Measurements from ENCODE around the gene KPNA4. TPM values are rescaled to one million over a fixed set of nuclear protein-coding genes. Genes with fewer than 3 reads are reported as not detected.

Gene KPNA4
- total and polyA plus RNA-seq, 12 donors, result 6.5 to 43.6 (median 20.6) TPM

DNA sequence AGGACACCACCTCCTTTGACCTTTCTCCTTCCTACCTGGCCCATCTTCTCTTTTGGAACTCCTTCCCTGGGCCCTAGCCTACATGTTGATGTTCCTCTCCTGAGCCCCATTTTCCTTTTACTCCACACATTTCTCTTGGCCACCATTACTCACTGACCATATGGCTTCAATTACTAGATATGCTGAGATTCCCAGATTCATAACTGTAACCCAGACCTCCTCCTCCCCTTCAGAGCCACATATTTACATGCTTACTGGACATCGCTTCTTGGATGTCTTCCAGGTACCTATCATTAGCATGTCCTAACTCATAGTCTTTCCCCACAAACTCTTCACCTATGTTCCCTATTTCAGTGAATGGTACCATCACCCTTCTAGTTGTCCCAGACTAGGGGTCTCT lies 91.4 kb downstream of the KPNA4 start:
- TF ChIP-seq, protein P1, sequence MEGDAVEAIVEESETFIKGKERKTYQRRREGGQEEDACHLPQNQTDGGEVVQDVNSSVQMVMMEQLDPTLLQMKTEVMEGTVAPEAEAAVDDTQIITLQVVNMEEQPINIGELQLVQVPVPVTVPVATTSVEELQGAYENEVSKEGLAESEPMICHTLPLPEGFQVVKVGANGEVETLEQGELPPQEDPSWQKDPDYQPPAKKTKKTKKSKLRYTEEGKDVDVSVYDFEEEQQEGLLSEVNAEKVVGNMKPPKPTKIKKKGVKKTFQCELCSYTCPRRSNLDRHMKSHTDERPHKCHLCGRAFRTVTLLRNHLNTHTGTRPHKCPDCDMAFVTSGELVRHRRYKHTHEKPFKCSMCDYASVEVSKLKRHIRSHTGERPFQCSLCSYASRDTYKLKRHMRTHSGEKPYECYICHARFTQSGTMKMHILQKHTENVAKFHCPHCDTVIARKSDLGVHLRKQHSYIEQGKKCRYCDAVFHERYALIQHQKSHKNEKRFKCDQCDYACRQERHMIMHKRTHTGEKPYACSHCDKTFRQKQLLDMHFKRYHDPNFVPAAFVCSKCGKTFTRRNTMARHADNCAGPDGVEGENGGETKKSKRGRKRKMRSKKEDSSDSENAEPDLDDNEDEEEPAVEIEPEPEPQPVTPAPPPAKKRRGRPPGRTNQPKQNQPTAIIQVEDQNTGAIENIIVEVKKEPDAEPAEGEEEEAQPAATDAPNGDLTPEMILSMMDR (IDR thresholded peaks at IDR 0.05), result no peak
- TF ChIP-seq POLR2A (IDR thresholded peaks at IDR 0.05), result no peak
- no peaks in the 10 kb centered on the region for H3K4me1 ChIP-seq (replicated peaks in 1 of 2)
- H3K36me3 ChIP-seq (replicated peaks in 1 of 2), result no peaks in the 10 kb centered on the region
- H3K27me3 ChIP-seq, result no peaks in the 10 kb centered on the region
- intact Hi-C loops (cut with DNase I), result no loop called here
- WGBS, 4 donors, result 71 to 86% (median 76%) methylated on average over 1 of the region's 1 CpG
- no peaks in the 10 kb centered on the region for H3K9me3 ChIP-seq (replicated peaks in 1 of 3)
- DNase-seq, result no peak
- no peak overlapping the region for H3K27ac ChIP-seq
- no peak overlapping the region for H3K4me3 ChIP-seq

DNA sequence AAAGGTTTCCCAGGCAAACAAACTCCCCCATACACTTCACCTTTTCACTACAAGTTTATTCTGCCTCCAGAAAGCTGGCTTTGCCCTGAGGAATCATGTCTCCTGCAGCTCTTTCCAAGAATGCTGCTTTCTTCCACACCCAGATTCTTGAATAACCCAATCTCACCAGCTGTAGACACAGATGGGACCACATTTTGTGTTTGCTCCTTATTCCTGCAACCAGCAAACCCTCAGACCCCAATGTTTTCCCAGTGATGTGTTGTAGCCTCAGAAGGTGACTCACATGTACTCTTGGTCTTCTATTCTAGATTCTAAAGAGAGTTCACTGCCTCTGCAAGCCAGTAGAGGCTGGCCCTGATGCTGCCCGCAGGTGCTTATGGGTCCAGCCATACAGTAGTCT lies 92.2 kb downstream of the KPNA4 start:
- Histone ChIP-seq H3K36me3 (replicated peaks in 1 of 2) (no peaks in the 10 kb centered on the region), H3K27ac (no peak overlapping the region), H3K4me3 (no peak overlapping the region), H3K4me1 (replicated peaks in 1 of 2) (no peaks in the 10 kb centered on the region), H3K27me3 (no peaks in the 10 kb centered on the region), H3K9me3 (replicated peaks in 1 of 3) (no peaks in the 10 kb centered on the region)
- TF ChIP-seq, protein P1 (IDR thresholded peaks at IDR 0.05), result no peak
- TF ChIP-seq POLR2A (IDR thresholded peaks at IDR 0.05), result no peak
- 20 to 100% (median 45%) methylated on average over 1 of the region's 1 CpG for WGBS, 4 donors
- intact Hi-C loops (cut with DNase I), result no loop called here
- no peak for DNase-seq

DNA sequence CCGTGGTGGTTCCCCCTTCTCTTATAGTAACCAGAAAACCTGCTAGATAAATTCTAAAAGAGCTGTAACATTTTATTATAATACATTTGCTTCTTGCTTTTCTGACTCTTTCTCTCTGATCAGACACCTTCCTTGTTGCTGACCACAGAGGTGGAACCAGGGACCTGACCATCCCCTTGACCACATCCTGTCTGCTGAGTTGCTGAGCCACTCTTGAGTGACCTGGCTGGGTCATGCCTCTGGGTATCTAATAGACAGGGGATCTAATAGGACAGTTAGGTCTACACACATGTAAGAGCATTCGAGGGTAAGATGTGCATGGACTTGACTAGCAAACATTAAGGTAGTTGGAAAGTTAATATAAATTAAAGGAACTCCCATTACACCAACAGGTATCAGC lies 93.0 kb downstream of the KPNA4 start:
- no peaks in the 10 kb centered on the region for H3K4me1 ChIP-seq (replicated peaks in 1 of 2)
- 53 to 71% (median 65%) methylated on average over 2 of the region's 2 CpGs for WGBS, 4 donors
- intact Hi-C loops (cut with DNase I), result no loop called here
- TF ChIP-seq POLR2A (IDR thresholded peaks at IDR 0.05), result no peak
- TF ChIP-seq, protein P1 (IDR thresholded peaks at IDR 0.05), result no peak
- H3K4me3 ChIP-seq, result no peak overlapping the region
- no peaks in the 10 kb centered on the region for H3K36me3 ChIP-seq (replicated peaks in 1 of 2)
- DNase-seq, result no peak
- no peaks in the 10 kb centered on the region for H3K9me3 ChIP-seq (replicated peaks in 1 of 3)
- no peak overlapping the region for H3K27ac ChIP-seq
- no peaks in the 10 kb centered on the region for H3K27me3 ChIP-seq

DNA sequence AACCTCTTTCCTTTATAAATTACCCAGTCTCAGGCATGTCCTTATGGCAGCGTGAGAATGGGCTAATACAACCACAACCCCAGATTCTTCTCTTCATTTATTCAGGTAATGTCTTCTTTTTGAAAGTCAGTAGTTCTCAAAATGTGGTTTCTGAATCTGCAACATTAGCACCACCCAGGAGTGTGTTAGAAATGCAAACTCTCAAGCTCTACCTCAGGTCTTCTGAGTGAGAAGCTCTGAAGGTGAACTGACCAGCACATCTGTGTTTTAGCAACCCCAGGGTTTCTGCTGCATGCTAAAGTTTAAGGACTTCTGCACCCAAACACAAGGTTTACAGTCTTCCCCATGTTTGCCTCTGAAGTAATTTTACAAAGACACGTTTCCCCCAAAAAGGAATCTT lies 93.5 kb downstream of the KPNA4 start:
- H3K4me1 ChIP-seq (replicated peaks in 1 of 2), result no peaks in the 10 kb centered on the region
- H3K27me3 ChIP-seq, result no peaks in the 10 kb centered on the region
- H3K27ac ChIP-seq, result no peak overlapping the region
- no peak for DNase-seq
- no peak overlapping the region for H3K4me3 ChIP-seq
- WGBS, 4 donors, result 64 to 78% (median 69%) methylated on average over 2 of the region's 2 CpGs
- H3K9me3 ChIP-seq (replicated peaks in 1 of 3), result no peaks in the 10 kb centered on the region
- no peaks in the 10 kb centered on the region for H3K36me3 ChIP-seq (replicated peaks in 1 of 2)
- TF ChIP-seq POLR2A (IDR thresholded peaks at IDR 0.05), result no peak
- TF ChIP-seq, protein P1 (IDR thresholded peaks at IDR 0.05), result no peak
- intact Hi-C loops (cut with DNase I), result no loop called here

Data from adrenal gland (tissue), 12 donors.